ENCODE results near the gene LTN1. TPM values are rescaled to one million over a fixed set of nuclear protein-coding genes. Genes with fewer than 3 reads are reported as not detected.

The LTN1 gene
- total and polyA plus RNA-seq, 4 donors: 4.5 to 46.9 (median 12.0) TPM

GRCh38 chr21:28982637-28983036 is 10.0 kb downstream of the LTN1 start:
- ATAC-seq (ENCODE audit: insufficient read depth, low FRiP score) (no peak), DNase-seq (no peak)
- Histone ChIP-seq H3K27me3 (ENCODE audit: control insufficient read depth in 3 of 3, insufficient read depth in 3 of 3, low read length in 2 of 3) (no peaks in the 10 kb centered on the region), H3K27ac (ENCODE audit: low read depth in 1 of 2, low read length in 1 of 2) (no peak overlapping the region), H3K9me3 (ENCODE audit: control insufficient read depth in 4 of 4, insufficient read depth in 3 of 4, low read length in 3 of 4) (no peaks in the 10 kb centered on the region), H3K4me1 (ENCODE audit: control insufficient read depth in 5 of 5, insufficient read depth in 5 of 5, low read length in 5 of 5) (no peaks in the 10 kb centered on the region), H3K4me3 (no peak overlapping the region), H3K36me3 (ENCODE audit: control insufficient read depth in 4 of 4, insufficient read depth in 4 of 4, low read length in 4 of 4) (peaks cover 16 to 30% (median 23%) of the 10 kb centered on the region in 4 donors), H3K9ac (ENCODE audit: insufficient read depth in 1 of 2, low read length in 2 of 2) (no peak overlapping the region)
- WGBS, 2 donors: 62 to 75% methylated on average over 1 of the region's 1 CpG
- no peak for TF ChIP-seq CTCF (IDR thresholded peaks at IDR 0.05; ENCODE audit: control extremely low read depth, extremely low read depth)

GRCh38 chr21:28979092-28979491 is 13.6 kb downstream of the LTN1 start:
- ATAC-seq (ENCODE audit: insufficient read depth, low FRiP score) (no peak), DNase-seq (no peak)
- 92 to 98% methylated on average over 1 of the region's 1 CpG for WGBS, 2 donors
- Histone ChIP-seq H3K36me3 (ENCODE audit: control insufficient read depth in 4 of 4, insufficient read depth in 4 of 4, low read length in 4 of 4) (peaks cover 18 to 33% (median 26%) of the 10 kb centered on the region in 4 donors), H3K27ac (ENCODE audit: low read depth in 1 of 2, low read length in 1 of 2) (no peak overlapping the region), H3K4me3 (no peak overlapping the region), H3K4me1 (ENCODE audit: control insufficient read depth in 5 of 5, insufficient read depth in 5 of 5, low read length in 5 of 5) (peaks cover 0 to 6% (median 0%) of the 10 kb centered on the region in 5 donors), H3K9me3 (ENCODE audit: control insufficient read depth in 4 of 4, insufficient read depth in 3 of 4, low read length in 3 of 4) (no peaks in the 10 kb centered on the region), H3K27me3 (ENCODE audit: control insufficient read depth in 3 of 3, insufficient read depth in 3 of 3, low read length in 2 of 3) (no peaks in the 10 kb centered on the region), H3K9ac (ENCODE audit: insufficient read depth in 1 of 2, low read length in 2 of 2) (no peak overlapping the region)
- TF ChIP-seq CTCF (IDR thresholded peaks at IDR 0.05; ENCODE audit: control extremely low read depth, extremely low read depth): no peak

- ATAC-seq (ENCODE audit: insufficient read depth, low FRiP score) (no peak), DNase-seq (peak in 1 of 3 donors; percentile 1)
- Histone ChIP-seq H3K27me3 (ENCODE audit: control insufficient read depth in 3 of 3, insufficient read depth in 3 of 3, low read length in 2 of 3) (no peaks in the 10 kb centered on the region), H3K9me3 (ENCODE audit: control insufficient read depth in 4 of 4, insufficient read depth in 3 of 4, low read length in 3 of 4) (no peaks in the 10 kb centered on the region), H3K4me1 (ENCODE audit: control insufficient read depth in 5 of 5, insufficient read depth in 5 of 5, low read length in 5 of 5) (peaks cover 0 to 9% (median 0%) of the 10 kb centered on the region in 5 donors), H3K9ac (ENCODE audit: insufficient read depth in 1 of 2, low read length in 2 of 2) (no peak overlapping the region), H3K36me3 (ENCODE audit: control insufficient read depth in 4 of 4, insufficient read depth in 4 of 4, low read length in 4 of 4) (peaks cover 13 to 20% (median 18%) of the 10 kb centered on the region in 4 donors), H3K27ac (ENCODE audit: low read depth in 1 of 2, low read length in 1 of 2) (no peak overlapping the region), H3K4me3 (no peak overlapping the region)
- TF ChIP-seq CTCF (IDR thresholded peaks at IDR 0.05; ENCODE audit: control extremely low read depth, extremely low read depth): no peak
- WGBS, 2 donors: 75 to 78% methylated on average over 3 of the region's 3 CpGs
Measured at GRCh38 chr21:28975397-28975796, 17.3 kb downstream of the LTN1 start.

All from lung (tissue), 12 donors.